NT2/D1 (cell line): Measurements from ENCODE around the gene CCNK.

Experiments
- DNase-seq: peaks from one replicate; pipeline ENCODE4 v3.0.0-alpha.2; 2011; ENCODE audit warnings: low read depth, low spot score
- H3K27me3 ChIP-seq: 2 replicates; pipeline ENCODE4 v1.6.0; 2011; ENCODE audit warnings: mild to moderate bottlenecking; ENCODE audit not compliant: insufficient read length, insufficient read depth
- H3K36me3 ChIP-seq: 2 replicates; pipeline ENCODE4 v1.6.1; 2011; ENCODE audit warnings: mild to moderate bottlenecking, low read length, mixed read lengths; ENCODE audit not compliant: insufficient read depth, insufficient read length
- H3K4me1 ChIP-seq: 2 replicates; pipeline ENCODE4 v1.5.1; 2011; ENCODE audit not compliant: insufficient read depth, insufficient read length
- H3K4me3 ChIP-seq: 2 replicates; pipeline ENCODE4 v1.5.1; 2011; ENCODE audit warnings: low read depth; ENCODE audit not compliant: insufficient read length
- H3K9ac ChIP-seq: 2 replicates; pipeline ENCODE4 v1.6.0; 2011; ENCODE audit warnings: low read depth; ENCODE audit not compliant: insufficient read length
- H3K9me3 ChIP-seq: 2 replicates; pipeline ENCODE4 v1.5.1; 2011; ENCODE audit warnings: mild to moderate bottlenecking, low read length; ENCODE audit not compliant: insufficient read depth
- SUZ12 ChIP-seq: IDR thresholded peaks from 2 replicates; pipeline ENCODE4 v1.6.1; 2011; ENCODE audit not compliant: insufficient read length, insufficient read depth; ENCODE audit errors: extremely low read depth
- YY1 ChIP-seq: IDR thresholded peaks from 2 replicates; pipeline ENCODE4 v1.6.1; 2011; ENCODE audit not compliant: insufficient read length, insufficient read depth
- ZNF274 ChIP-seq: IDR thresholded peaks from 2 replicates; pipeline ENCODE4 v1.6.1; 2011; ENCODE audit warnings: mild to moderate bottlenecking, low read depth, low read length

Gene CCNK

GRCh38 chr14:99459481-99460100 lies 21.6 kb upstream of the CCNK start:
- no peak for DNase-seq
- Histone ChIP-seq H3K9ac (no peak overlapping the region), H3K4me3 (no peak overlapping the region), H3K36me3 (peaks cover 62% of the 10 kb centered on the region), H3K27me3 (no peaks in the 10 kb centered on the region), H3K9me3 (no peaks in the 10 kb centered on the region), H3K4me1 (no peaks in the 10 kb centered on the region)
- TF ChIP-seq ZNF274 (no peak), YY1 (no peak), SUZ12 (no peak)

GRCh38 chr14:99460793-99461192 lies 20.4 kb upstream of the CCNK start:
- H3K4me3 ChIP-seq: no peak overlapping the region
- no peak for DNase-seq
- TF ChIP-seq SUZ12: no peak
- no peak for TF ChIP-seq ZNF274
- TF ChIP-seq YY1: no peak
- no peaks in the 10 kb centered on the region for H3K9me3 ChIP-seq
- H3K27me3 ChIP-seq: no peaks in the 10 kb centered on the region
- no peak overlapping the region for H3K9ac ChIP-seq
- no peaks in the 10 kb centered on the region for H3K4me1 ChIP-seq
- peaks cover 62% of the 10 kb centered on the region for H3K36me3 ChIP-seq

GRCh38 chr14:99461411-99462085 lies 19.7 kb upstream of the CCNK start:
- no peak for TF ChIP-seq ZNF274
- no peak for TF ChIP-seq YY1
- TF ChIP-seq SUZ12: no peak
- Histone ChIP-seq H3K36me3 (peaks cover 60% of the 10 kb centered on the region), H3K4me3 (no peak overlapping the region), H3K27me3 (no peaks in the 10 kb centered on the region), H3K9me3 (no peaks in the 10 kb centered on the region), H3K4me1 (no peaks in the 10 kb centered on the region), H3K9ac (no peak overlapping the region)
- no peak for DNase-seq

GRCh38 chr14:99462210-99462609 lies 19.0 kb upstream of the CCNK start:
- no peaks in the 10 kb centered on the region for H3K27me3 ChIP-seq
- no peak for DNase-seq
- no peak for TF ChIP-seq YY1
- TF ChIP-seq ZNF274: no peak
- TF ChIP-seq SUZ12: no peak
- no peaks in the 10 kb centered on the region for H3K4me1 ChIP-seq
- H3K9ac ChIP-seq: no peak overlapping the region
- H3K36me3 ChIP-seq: peaks cover 56% of the 10 kb centered on the region
- H3K9me3 ChIP-seq: no peaks in the 10 kb centered on the region
- H3K4me3 ChIP-seq: no peak overlapping the region

- peaks cover 42% of the 10 kb centered on the region for H3K36me3 ChIP-seq
- no peak overlapping the region for H3K4me3 ChIP-seq
- no peak overlapping the region for H3K9ac ChIP-seq
- no peaks in the 10 kb centered on the region for H3K9me3 ChIP-seq
- DNase-seq: no peak
- no peaks in the 10 kb centered on the region for H3K27me3 ChIP-seq
- no peaks in the 10 kb centered on the region for H3K4me1 ChIP-seq
- TF ChIP-seq SUZ12: no peak
- no peak for TF ChIP-seq ZNF274
- no peak for TF ChIP-seq YY1
Observed at GRCh38 chr14:99463974-99464373, 17.2 kb upstream of the CCNK start.

GRCh38 chr14:99465288-99465687 lies 15.9 kb upstream of the CCNK start:
- no peaks in the 10 kb centered on the region for H3K9me3 ChIP-seq
- no peak overlapping the region for H3K9ac ChIP-seq
- no peaks in the 10 kb centered on the region for H3K4me1 ChIP-seq
- H3K4me3 ChIP-seq: no peak overlapping the region
- DNase-seq: no peak
- TF ChIP-seq YY1 (no peak), SUZ12 (no peak), ZNF274 (no peak)
- H3K27me3 ChIP-seq: no peaks in the 10 kb centered on the region
- H3K36me3 ChIP-seq: peaks cover 37% of the 10 kb centered on the region

- no peaks in the 10 kb centered on the region for H3K4me1 ChIP-seq
Observed at GRCh38 chr14:99466758-99467157, 14.5 kb upstream of the CCNK start.

More at GRCh38 chr14:99466758-99467157, 14.5 kb upstream of the CCNK start:
- no peak for DNase-seq
- Histone ChIP-seq H3K4me3 (no peak overlapping the region), H3K9ac (no peak overlapping the region), H3K9me3 (no peaks in the 10 kb centered on the region), H3K27me3 (no peaks in the 10 kb centered on the region), H3K36me3 (peaks cover 33% of the 10 kb centered on the region)
- TF ChIP-seq SUZ12: no peak
